OCI-LY7 (cell line): ENCODE data around the gene SFXN5. TPM values are rescaled to one million over a fixed set of nuclear protein-coding genes. Genes with fewer than 3 reads are reported as not detected.

ENCODE experiments used
- BruUV-seq: library from RNA; stranded (reverse); fragments of 400-500 nt; replicated peaks from 2 replicates; lab custom pipeline; 2021; lab: Mats Ljungman, UMichigan
- CTCF ChIA-PET: fragments of 300-600 bp; sonication (Branson Sonifier 250); formaldehyde crosslinking; loops from one replicate; lab custom pipeline; 2022; ENCODE audit warnings: antibody characterized with exemption; ENCODE audit not compliant: unreplicated experiment; lab: Charles Lee
- POLR2A ChIA-PET: fragments of 300-600 bp; sonication (Branson Sonifier 250); formaldehyde crosslinking; loops from one replicate; lab custom pipeline; 2022; ENCODE audit warnings: antibody characterized with exemption; lab: Charles Lee
- DNase-seq: peaks from one replicate; pipeline ENCODE4 v3.0.0-alpha.2; 2015; ENCODE audit warnings: low spot score
- H2AFZ ChIP-seq: fragments of 200-600 bp; sonication (generic), shearing (Covaris generic); 2 replicates; pipeline ENCODE4 v1.6.1; 2014; ENCODE audit warnings: mild to moderate bottlenecking, antibody characterized with exemption, low read length, moderate library complexity
- H3K27ac ChIP-seq: fragments of 200-600 bp; sonication (generic); 2 replicates; pipeline ENCODE4 v1.5.1; 2014; ENCODE audit warnings: mixed run types, low read depth, mild to moderate bottlenecking, moderate library complexity, low read length, inconsistent platforms; ENCODE audit not compliant: poor library complexity, severe bottlenecking
- H3K36me3 ChIP-seq: fragments of 200-600 bp; sonication (generic); 2 replicates; pipeline ENCODE4 v1.6.1; 2014; ENCODE audit warnings: mild to moderate bottlenecking, antibody characterized with exemption, low read length, moderate library complexity, mixed read lengths; ENCODE audit not compliant: insufficient read depth
- H3K4me1 ChIP-seq: fragments of 200-600 bp; sonication (generic); 2 replicates; pipeline ENCODE4 v1.5.1; 2014; ENCODE audit warnings: mild to moderate bottlenecking, low read length; ENCODE audit not compliant: insufficient read depth, poor library complexity, severe bottlenecking
- H3K4me2 ChIP-seq: fragments of 200-600 bp; sonication (generic); 2 replicates; pipeline ENCODE4 v1.6.1; 2014; ENCODE audit warnings: mild to moderate bottlenecking, low read length
- H3K4me3 ChIP-seq: fragments of 200-600 bp; sonication (generic); 2 replicates; pipeline ENCODE4 v1.5.1; 2014; ENCODE audit warnings: mild to moderate bottlenecking, low read depth, low read length; ENCODE audit not compliant: poor library complexity, severe bottlenecking
- H3K79me2 ChIP-seq: fragments of 200-600 bp; sonication (generic); 2 replicates; pipeline ENCODE4 v1.6.1; 2016; ENCODE audit warnings: low read depth, mild to moderate bottlenecking, low read length, moderate library complexity, mixed read lengths; ENCODE audit not compliant: insufficient read depth
- H3K9me2 ChIP-seq: fragments of 200-600 bp; sonication (generic); 2 replicates; pipeline ENCODE4 v1.6.1; 2016; ENCODE audit warnings: mild to moderate bottlenecking, low read length, mixed read lengths; ENCODE audit not compliant: insufficient read depth
- H3K9me3 ChIP-seq: fragments of 200-600 bp; sonication (generic); 2 replicates; pipeline ENCODE4 v1.6.1; 2014; ENCODE audit warnings: mild to moderate bottlenecking, mixed run types, low read length, mixed read lengths
- H4K20me1 ChIP-seq: fragments of 200-600 bp; sonication (generic); 2 replicates; pipeline ENCODE4 v1.6.1; 2014; ENCODE audit warnings: mild to moderate bottlenecking, antibody characterized with exemption, low read length, moderate library complexity, mixed read lengths; ENCODE audit not compliant: insufficient read depth
- EZH2phosphoT487 ChIP-seq: fragments of 200-600 bp; sonication (generic); IDR thresholded peaks from 2 replicates; pipeline ENCODE4 v1.6.1; 2018; ENCODE audit warnings: low read depth, borderline replicate concordance, mild to moderate bottlenecking, mixed run types, antibody characterized with exemption, low read length, moderate library complexity, mixed read lengths
- intact Hi-C: fragments of 100-400 bp; cut with micrococcal nuclease; formaldehyde crosslinking; loops from one replicate; pipeline ENCODE4 v1.10.0; 2022; ENCODE audit not compliant: unreplicated experiment
- total RNA-seq, 2 experiments: library from RNA; depleted of rRNA in 1 of 2; stranded (reverse); fragments of >200 nt in 1 of 2; shearing (Covaris generic) in 1 of 2; gene quantifications; 2 replicates each; pipeline ENCODE4 v1.2.3, GENCODE V29; 2014 to 2022
- TF ChIP-seq, protein P1 (sequence below): fragments of 200-600 bp; sonication (generic); conservative IDR thresholded peaks from 2 replicates; pipeline ENCODE4 v1.5.1; 2014; ENCODE audit warnings: mild to moderate bottlenecking, antibody characterized with exemption, low read length, moderate library complexity, mixed read lengths

Gene SFXN5
- total RNA-seq, 2 experiments from 2014 or later = 4.5 to 10.5 TPM

- CTCF ChIA-PET = interaction anchor here (0.8 kb wide), 1 partner anchor 128 kb away, joined by 3 read pairs; no protein-coding TSS in a partner anchor
- intact Hi-C loops = no loop called here
These were observed 12.6 kb upstream of the SFXN5 start for GRCh38 chr2:73083886-73084800.

GRCh38 chr2:73082523-73083410 lies 11.3 kb upstream of the SFXN5 start:
- intact Hi-C loops = no loop called here
- no peaks in the 10 kb centered on the region for H3K9me3 ChIP-seq
- no peak overlapping the region for H3K4me3 ChIP-seq
- BruUV-seq = no TSS peak
- H3K4me1 ChIP-seq = no peaks in the 10 kb centered on the region
- CTCF ChIA-PET = no interaction called here
- H4K20me1 ChIP-seq = no peaks in the 10 kb centered on the region
- no peaks in the 10 kb centered on the region for H3K79me2 ChIP-seq
- no peaks in the 10 kb centered on the region for H3K36me3 ChIP-seq
- DNase-seq = no peak
- H3K27ac ChIP-seq = no peak overlapping the region
- H3K9me2 ChIP-seq = no peaks in the 10 kb centered on the region
- POLR2A ChIA-PET = no interaction called here
- no peak overlapping the region for H2AFZ ChIP-seq
- no peak overlapping the region for H3K4me2 ChIP-seq
- no peak for TF ChIP-seq EZH2phosphoT487
- TF ChIP-seq, protein P1, sequence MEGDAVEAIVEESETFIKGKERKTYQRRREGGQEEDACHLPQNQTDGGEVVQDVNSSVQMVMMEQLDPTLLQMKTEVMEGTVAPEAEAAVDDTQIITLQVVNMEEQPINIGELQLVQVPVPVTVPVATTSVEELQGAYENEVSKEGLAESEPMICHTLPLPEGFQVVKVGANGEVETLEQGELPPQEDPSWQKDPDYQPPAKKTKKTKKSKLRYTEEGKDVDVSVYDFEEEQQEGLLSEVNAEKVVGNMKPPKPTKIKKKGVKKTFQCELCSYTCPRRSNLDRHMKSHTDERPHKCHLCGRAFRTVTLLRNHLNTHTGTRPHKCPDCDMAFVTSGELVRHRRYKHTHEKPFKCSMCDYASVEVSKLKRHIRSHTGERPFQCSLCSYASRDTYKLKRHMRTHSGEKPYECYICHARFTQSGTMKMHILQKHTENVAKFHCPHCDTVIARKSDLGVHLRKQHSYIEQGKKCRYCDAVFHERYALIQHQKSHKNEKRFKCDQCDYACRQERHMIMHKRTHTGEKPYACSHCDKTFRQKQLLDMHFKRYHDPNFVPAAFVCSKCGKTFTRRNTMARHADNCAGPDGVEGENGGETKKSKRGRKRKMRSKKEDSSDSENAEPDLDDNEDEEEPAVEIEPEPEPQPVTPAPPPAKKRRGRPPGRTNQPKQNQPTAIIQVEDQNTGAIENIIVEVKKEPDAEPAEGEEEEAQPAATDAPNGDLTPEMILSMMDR = no peak

More at GRCh38 chr2:73083886-73084800, 12.6 kb upstream of the SFXN5 start:
- DNase-seq = no peak
- H3K4me2 ChIP-seq = no peak overlapping the region
- H3K9me2 ChIP-seq = no peaks in the 10 kb centered on the region
- H2AFZ ChIP-seq = no peak overlapping the region
- H3K4me3 ChIP-seq = no peak overlapping the region
- no peaks in the 10 kb centered on the region for H3K79me2 ChIP-seq
- H3K36me3 ChIP-seq = no peaks in the 10 kb centered on the region
- H4K20me1 ChIP-seq = no peaks in the 10 kb centered on the region
- no TSS peak for BruUV-seq
- POLR2A ChIA-PET = interaction anchor here (0.5 kb wide), 1 partner anchor 367 kb away, joined by 3 read pairs; no protein-coding TSS in a partner anchor
- H3K9me3 ChIP-seq = no peaks in the 10 kb centered on the region
- TF ChIP-seq, protein P1 = no peak
- TF ChIP-seq EZH2phosphoT487 = no peak
- no peak overlapping the region for H3K27ac ChIP-seq
- H3K4me1 ChIP-seq = no peaks in the 10 kb centered on the region
